HFFc6 (cell line): Measurements from ENCODE around the gene OR6V1. TPM values are rescaled to one million over a fixed set of nuclear protein-coding genes. Genes with fewer than 3 reads are reported as not detected.

Experiments
- DNase-seq: peaks from one replicate; pipeline ENCODE4 v3.0.0-alpha.2; 2018
- H3K27ac Mint-ChIP-seq: 2 replicates; pipeline ENCODE4 v1.8.0; 2020; ENCODE audit warnings: mild to moderate bottlenecking, mixed read lengths
- H3K27me3 Mint-ChIP-seq: 2 replicates; pipeline ENCODE4 v1.8.0; 2021; ENCODE audit warnings: mild to moderate bottlenecking, moderate library complexity, mixed read lengths; ENCODE audit not compliant: insufficient read depth
- H3K36me3 Mint-ChIP-seq: 2 replicates; pipeline ENCODE4 v1.8.0; 2021; ENCODE audit warnings: low read depth, mixed read lengths
- H3K4me1 Mint-ChIP-seq: 2 replicates; pipeline ENCODE4 v1.8.0; 2020; ENCODE audit warnings: low read depth, mixed read lengths
- H3K4me3 Mint-ChIP-seq: 2 replicates; pipeline ENCODE4 v1.8.0; 2020; ENCODE audit warnings: mild to moderate bottlenecking, moderate library complexity, mixed read lengths
- H3K9me3 Mint-ChIP-seq: 2 replicates; pipeline ENCODE4 v1.8.0; 2020; ENCODE audit warnings: mild to moderate bottlenecking, mixed read lengths
- total RNA-seq, 6 experiments: library from RNA; stranded (reverse); fragmentation: NEBNext Ultra II Directional; extraction: Animal tissue kit (Norgen Biotek cat#: 25700); gene quantifications; 2 replicates in 1 of 6; 3 replicates in 5 of 6; pipeline ENCODE4 v1.2.3, GENCODE V29; 2021
- TF ChIP-seq, protein P1 (sequence below): fragments of 200-600 bp; sonication (generic); IDR thresholded peaks from 2 replicates; pipeline ENCODE4 v1.5.0; 2021; ENCODE audit warnings: antibody characterized with exemption, mild to moderate bottlenecking

OR6V1 gene
- total RNA-seq, 6 experiments from 2014 or later: not detected

DNA sequence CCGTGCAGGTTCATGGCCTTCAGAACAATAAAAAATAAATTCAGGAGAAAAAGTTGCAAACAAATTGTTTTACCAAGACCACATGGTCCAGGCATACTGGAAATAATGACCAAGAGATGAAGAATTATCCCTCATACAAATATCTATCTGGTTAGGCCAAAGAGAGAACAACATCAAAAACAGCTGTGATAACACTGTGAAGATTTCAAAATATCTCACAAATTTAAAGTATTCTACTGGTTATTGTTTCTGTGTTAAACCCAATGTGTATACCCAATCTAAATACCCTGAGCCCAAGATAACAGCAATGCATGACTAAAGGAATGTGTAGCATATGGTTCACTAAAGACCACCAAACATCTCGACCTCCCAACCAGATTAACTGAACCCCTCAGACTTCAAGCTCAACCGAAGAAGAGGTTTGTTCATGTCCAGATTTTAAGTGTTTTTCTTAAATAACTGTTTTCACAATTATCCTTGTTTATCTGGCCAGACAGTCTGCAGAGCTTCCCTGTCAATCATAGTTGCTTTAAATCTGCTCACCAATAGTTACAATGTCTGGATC, 36.1 kb upstream of the OR6V1 start:
- no peak for DNase-seq
- H3K9me3 Mint-ChIP-seq: no peaks in the 10 kb centered on the region
- H3K27ac Mint-ChIP-seq: no peak overlapping the region
- TF ChIP-seq, protein P1, sequence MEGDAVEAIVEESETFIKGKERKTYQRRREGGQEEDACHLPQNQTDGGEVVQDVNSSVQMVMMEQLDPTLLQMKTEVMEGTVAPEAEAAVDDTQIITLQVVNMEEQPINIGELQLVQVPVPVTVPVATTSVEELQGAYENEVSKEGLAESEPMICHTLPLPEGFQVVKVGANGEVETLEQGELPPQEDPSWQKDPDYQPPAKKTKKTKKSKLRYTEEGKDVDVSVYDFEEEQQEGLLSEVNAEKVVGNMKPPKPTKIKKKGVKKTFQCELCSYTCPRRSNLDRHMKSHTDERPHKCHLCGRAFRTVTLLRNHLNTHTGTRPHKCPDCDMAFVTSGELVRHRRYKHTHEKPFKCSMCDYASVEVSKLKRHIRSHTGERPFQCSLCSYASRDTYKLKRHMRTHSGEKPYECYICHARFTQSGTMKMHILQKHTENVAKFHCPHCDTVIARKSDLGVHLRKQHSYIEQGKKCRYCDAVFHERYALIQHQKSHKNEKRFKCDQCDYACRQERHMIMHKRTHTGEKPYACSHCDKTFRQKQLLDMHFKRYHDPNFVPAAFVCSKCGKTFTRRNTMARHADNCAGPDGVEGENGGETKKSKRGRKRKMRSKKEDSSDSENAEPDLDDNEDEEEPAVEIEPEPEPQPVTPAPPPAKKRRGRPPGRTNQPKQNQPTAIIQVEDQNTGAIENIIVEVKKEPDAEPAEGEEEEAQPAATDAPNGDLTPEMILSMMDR: no peak
- peaks cover 5% of the 10 kb centered on the region; the same call in 1 of the 2 replicates for H3K27me3 Mint-ChIP-seq
- H3K36me3 Mint-ChIP-seq: no peaks in the 10 kb centered on the region
- peaks cover 46% of the 10 kb centered on the region for H3K4me1 Mint-ChIP-seq
- H3K4me3 Mint-ChIP-seq: no peak overlapping the region

DNA sequence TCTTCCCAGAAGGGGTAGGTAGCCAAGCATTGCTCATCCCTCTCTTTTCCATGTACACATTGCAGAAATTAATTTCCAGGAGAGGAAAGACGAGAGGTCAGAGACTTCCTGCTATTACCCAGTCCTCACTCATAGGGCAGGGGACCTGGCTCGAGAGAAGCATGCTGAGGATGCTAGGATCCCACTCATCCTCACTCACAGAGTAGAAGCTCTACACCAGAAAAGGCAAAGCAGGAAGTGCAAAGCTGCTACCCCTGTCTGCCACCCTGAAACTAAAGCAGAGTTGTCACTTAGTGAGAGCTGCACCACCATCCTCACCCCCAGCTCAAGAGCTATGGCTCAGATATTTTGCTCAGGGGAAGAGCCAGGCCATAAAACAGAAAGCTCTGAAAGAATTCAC, 35.1 kb upstream of the OR6V1 start:
- Mint-ChIP-seq H3K4me3 (no peak overlapping the region), H3K27ac (no peak overlapping the region), H3K36me3 (no peaks in the 10 kb centered on the region), H3K27me3 (peaks cover 3% of the 10 kb centered on the region; the same call in 1 of the 2 replicates), H3K9me3 (no peaks in the 10 kb centered on the region), H3K4me1 (peaks cover 46% of the 10 kb centered on the region)
- TF ChIP-seq, protein P1: no peak
- DNase-seq: no peak

DNA sequence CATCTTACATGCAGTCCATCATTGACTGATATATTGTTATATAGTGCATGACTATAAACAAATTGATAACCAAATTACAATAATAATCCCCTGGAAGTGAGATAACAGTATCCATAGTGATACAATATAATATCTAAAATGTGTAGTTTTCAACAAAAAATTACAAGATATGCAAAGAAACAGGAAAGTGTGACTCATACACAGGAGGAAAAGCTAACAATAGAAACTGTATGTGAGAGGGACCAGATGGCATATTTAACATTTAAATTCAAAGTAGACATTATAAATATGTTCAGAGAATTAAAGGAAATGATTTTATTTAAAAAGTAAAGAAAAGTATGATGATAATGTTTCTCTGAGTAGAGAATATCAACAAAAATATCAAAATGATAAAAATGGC, 33.2 kb upstream of the OR6V1 start:
- TF ChIP-seq, protein P1: no peak
- no peaks in the 10 kb centered on the region for H3K9me3 Mint-ChIP-seq
- peaks cover 36% of the 10 kb centered on the region for H3K4me1 Mint-ChIP-seq
- no peak for DNase-seq
- H3K4me3 Mint-ChIP-seq: no peak overlapping the region
- no peaks in the 10 kb centered on the region; the same call in 1 of the 2 replicates for H3K27me3 Mint-ChIP-seq
- H3K27ac Mint-ChIP-seq: no peak overlapping the region
- no peaks in the 10 kb centered on the region for H3K36me3 Mint-ChIP-seq

DNA sequence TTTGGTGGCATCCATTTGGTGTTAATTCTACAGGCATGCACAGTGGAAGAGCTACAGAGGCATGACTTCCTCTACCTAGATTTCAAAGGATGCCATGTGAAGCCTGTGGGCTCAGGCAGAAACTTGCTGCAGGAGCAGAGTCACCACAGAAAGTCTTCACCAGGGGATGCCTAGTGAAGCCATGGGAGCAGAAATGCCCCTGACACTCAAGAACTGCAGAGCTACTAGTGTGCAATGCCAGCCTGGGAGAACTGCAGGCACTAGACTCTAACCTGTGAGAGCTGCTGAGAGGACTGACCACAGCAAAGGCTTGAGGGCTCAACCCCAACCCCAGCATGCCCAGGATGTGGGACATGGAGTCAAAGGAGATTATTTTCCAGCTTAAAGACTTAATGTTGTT, 29.1 kb upstream of the OR6V1 start:
- H3K4me3 Mint-ChIP-seq: no peak overlapping the region
- H3K4me1 Mint-ChIP-seq: peaks cover 7% of the 10 kb centered on the region; the same call in 1 of the 2 replicates
- no peak for DNase-seq
- H3K36me3 Mint-ChIP-seq: no peaks in the 10 kb centered on the region
- H3K27ac Mint-ChIP-seq: no peak overlapping the region
- TF ChIP-seq, protein P1: no peak
- H3K9me3 Mint-ChIP-seq: no peaks in the 10 kb centered on the region
- H3K27me3 Mint-ChIP-seq: no peaks in the 10 kb centered on the region; the same call in 1 of the 2 replicates

DNA sequence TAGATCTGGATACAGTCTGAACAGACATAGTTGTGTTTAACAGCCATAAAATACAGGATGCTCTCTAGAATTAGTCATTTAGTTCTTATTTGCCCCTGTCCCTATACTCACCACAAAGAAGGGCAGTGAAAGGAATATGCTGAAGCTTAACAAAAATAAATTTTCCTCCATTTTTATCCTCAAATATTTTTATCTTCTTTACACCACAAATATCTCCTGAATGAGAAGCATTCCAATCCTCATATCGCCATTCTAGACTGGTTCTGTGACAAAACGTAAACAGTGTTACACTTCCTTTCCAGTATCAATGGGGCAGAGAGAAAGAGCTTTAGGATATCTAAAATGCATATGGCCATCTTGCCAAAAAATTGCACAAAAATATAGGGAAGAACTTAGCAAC, 26.8 kb upstream of the OR6V1 start:
- no peaks in the 10 kb centered on the region for H3K4me1 Mint-ChIP-seq
- no peak overlapping the region for H3K27ac Mint-ChIP-seq
- no peak for DNase-seq
- no peaks in the 10 kb centered on the region for H3K9me3 Mint-ChIP-seq
- H3K27me3 Mint-ChIP-seq: no peaks in the 10 kb centered on the region; the same call in 1 of the 2 replicates
- H3K4me3 Mint-ChIP-seq: no peak overlapping the region
- no peaks in the 10 kb centered on the region for H3K36me3 Mint-ChIP-seq
- TF ChIP-seq, protein P1: no peak
